22Rv1 (cell line): ENCODE measurements around the gene CCDC57.

ENCODE experiments used
- CTCF ChIP-seq: fragments of 450-650 bp; IDR thresholded peaks from 2 replicates; pipeline ENCODE4 v1.5.1; 2017; ENCODE audit warnings: mild to moderate bottlenecking
- ZFX ChIP-seq: fragments of 450-650 bp; IDR thresholded peaks from 2 replicates; pipeline ENCODE4 v1.6.1; 2017; ENCODE audit warnings: antibody characterized with exemption, borderline replicate concordance

- TF ChIP-seq CTCF (no peak), ZFX (no peak)
Measured at GRCh38 chr17:82128287-82128686, 84.4 kb downstream of the CCDC57 start.
